Measurements from ENCODE around the gene TUBA4A. TPM values are rescaled to one million over a fixed set of nuclear protein-coding genes. Genes with fewer than 3 reads are reported as not detected.
"Not testable (repeated sequence)": the region's sequence is repeated elsewhere in the genome, so short reads cannot be mapped to it uniquely, and the experiment has no call there.

TUBA4A gene
- total RNA-seq, 1 donor from 2014 or later: 78.7 TPM

- no peak for DNase-seq (ENCODE audit: low read depth)
- Histone ChIP-seq H3K36me3 (ENCODE audit: control insufficient read depth, insufficient read depth, low read length) (peaks cover 1% of the 10 kb centered on the region), H3K4me3 (ENCODE audit: low read depth, low read length) (no peak overlapping the region), H3K27me3 (ENCODE audit: control insufficient read depth, insufficient read depth, low read length) (no peaks in the 10 kb centered on the region)
- no peak for TF ChIP-seq CTCF (IDR thresholded peaks at IDR 0.05; ENCODE audit: insufficient read depth, low read length, poor library complexity, severe bottlenecking)
Observed at GRCh38 chr2:219204425-219205164, 49.1 kb downstream of the TUBA4A start.

GRCh38 chr2:219201331-219201730 lies 52.4 kb downstream of the TUBA4A start:
- not testable (repeated sequence) for H3K36me3 ChIP-seq (ENCODE audit: control insufficient read depth, insufficient read depth, low read length); H3K4me3 ChIP-seq (ENCODE audit: low read depth, low read length); DNase-seq (ENCODE audit: low read depth); H3K27me3 ChIP-seq (ENCODE audit: control insufficient read depth, insufficient read depth, low read length)

GRCh38 chr2:219200502-219201326 lies 53.0 kb downstream of the TUBA4A start:
- DNase-seq (ENCODE audit: low read depth); H3K4me3 ChIP-seq (ENCODE audit: low read depth, low read length); H3K36me3 ChIP-seq (ENCODE audit: control insufficient read depth, insufficient read depth, low read length); H3K27me3 ChIP-seq (ENCODE audit: control insufficient read depth, insufficient read depth, low read length): not testable (repeated sequence)

Other genes starting within 250 kb of the TUBA4A start
- gene CFAP65, start 212.4 kb downstream of the TUBA4A start, total RNA-seq: 0.07 TPM in 1 of 2 replicates, not detected in the other
- gene IHH, start 193.0 kb downstream of the TUBA4A start, total RNA-seq: not detected in 2 replicates
- 16.1 and 19.1 TPM in 2 replicates for gene NHEJ1, start 93.1 kb downstream of the TUBA4A start, total RNA-seq
- gene SLC23A3, start 83.9 kb downstream of the TUBA4A start, total RNA-seq: 0.84 and 1.2 TPM in 2 replicates
- 54.2 and 55.3 TPM in 2 replicates for gene CNPPD1, start 77.0 kb downstream of the TUBA4A start, total RNA-seq
- gene RETREG2, start 75.6 kb downstream of the TUBA4A start, total RNA-seq: 95.2 and 111 TPM in 2 replicates
- gene ZFAND2B, start 47.1 kb downstream of the TUBA4A start, total RNA-seq: 44.3 and 48.2 TPM in 2 replicates
- gene ABCB6, start 35.0 kb downstream of the TUBA4A start, total RNA-seq: 5.8 and 7.3 TPM in 2 replicates
- gene ATG9A, start 24.3 kb downstream of the TUBA4A start, total RNA-seq: 46.1 and 58.0 TPM in 2 replicates
- 43.5 and 52.3 TPM in 2 replicates for gene ANKZF1, start 24.1 kb downstream of the TUBA4A start, total RNA-seq
- 11.6 and 19.8 TPM in 2 replicates for gene GLB1L, start 8.5 kb downstream of the TUBA4A start, total RNA-seq
- 17.7 and 30.0 TPM in 2 replicates for gene STK16, start 8.4 kb downstream of the TUBA4A start, total RNA-seq
- gene TUBA4B, start 675 bp downstream of the TUBA4A start, total RNA-seq: not detected in 2 replicates
- gene DNAJB2, start 25.4 kb upstream of the TUBA4A start, total RNA-seq: 60.9 and 62.6 TPM in 2 replicates
- 2.5 and 3.8 TPM in 2 replicates for gene PTPRN, start 55.5 kb upstream of the TUBA4A start, total RNA-seq
- not detected in 2 replicates for gene RESP18, start 78.8 kb upstream of the TUBA4A start, total RNA-seq
- 50.2 and 62.7 TPM in 2 replicates for gene DNPEP, start 134.0 kb upstream of the TUBA4A start, total RNA-seq
- 0.55 and 0.79 TPM in 2 replicates for gene DES, start 164.5 kb upstream of the TUBA4A start, total RNA-seq
- gene SPEG, start 180.9 kb upstream of the TUBA4A start, total RNA-seq: 6.5 and 9.9 TPM in 2 replicates
- 34.1 and 45.0 TPM in 2 replicates for gene GMPPA, start 245.0 kb upstream of the TUBA4A start, total RNA-seq